Bone marrow (tissue), 2 donors: ENCODE results near the gene ACP7.
"Not testable (repeated sequence)": the region's sequence is repeated elsewhere in the genome, so short reads cannot be mapped to it uniquely, and the experiment has no call there.

Source experiments
- DNase-seq, 2 donors: peaks; one replicate each; lab custom pipeline; 2025; lab: John Stamatoyannopoulos, UW

ACP7 gene

DNA sequence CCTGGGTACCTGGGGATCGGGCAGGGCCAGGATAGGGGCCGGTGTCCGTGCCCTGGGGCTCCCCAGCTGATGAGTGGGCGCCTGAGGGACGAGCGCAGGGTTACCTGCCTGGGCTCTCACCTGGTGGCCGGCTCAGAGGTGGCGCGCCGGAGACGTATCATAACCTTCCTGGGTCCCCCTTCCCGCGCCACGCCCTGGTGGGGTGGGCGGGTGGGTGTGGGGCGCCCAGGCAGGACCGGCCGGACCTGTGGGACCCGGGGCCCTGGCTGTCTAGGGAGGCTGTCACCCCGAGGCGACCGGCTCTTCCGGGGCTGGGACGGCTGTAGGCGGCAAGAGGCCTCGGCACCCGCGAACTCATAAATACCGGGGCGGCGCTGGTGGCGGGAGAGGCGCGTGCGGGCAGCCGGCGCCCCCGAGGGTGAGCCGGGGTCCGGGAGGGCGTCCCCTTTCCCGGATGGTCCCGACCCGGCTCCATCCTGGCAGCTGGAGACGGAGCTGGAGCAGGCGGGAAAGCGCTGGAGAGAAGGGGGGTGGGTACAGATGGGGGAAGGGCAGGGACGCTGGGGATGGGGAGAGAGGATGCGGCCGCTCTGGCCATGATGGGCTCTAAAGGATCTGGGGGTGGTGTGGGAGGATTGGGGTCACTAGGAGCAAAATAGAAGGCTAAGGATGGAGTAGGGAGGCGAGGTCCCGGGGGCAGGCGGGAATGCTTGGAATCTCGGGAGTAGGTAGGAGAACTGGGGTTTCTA, at the start of gene ACP7:
Gene ACP7, plus strand, starts transcription at position 386 of the 749 bp plus-strand sequence. CDS start 902 bp downstream, outside the sequence.
- no peak for DNase-seq

DNA sequence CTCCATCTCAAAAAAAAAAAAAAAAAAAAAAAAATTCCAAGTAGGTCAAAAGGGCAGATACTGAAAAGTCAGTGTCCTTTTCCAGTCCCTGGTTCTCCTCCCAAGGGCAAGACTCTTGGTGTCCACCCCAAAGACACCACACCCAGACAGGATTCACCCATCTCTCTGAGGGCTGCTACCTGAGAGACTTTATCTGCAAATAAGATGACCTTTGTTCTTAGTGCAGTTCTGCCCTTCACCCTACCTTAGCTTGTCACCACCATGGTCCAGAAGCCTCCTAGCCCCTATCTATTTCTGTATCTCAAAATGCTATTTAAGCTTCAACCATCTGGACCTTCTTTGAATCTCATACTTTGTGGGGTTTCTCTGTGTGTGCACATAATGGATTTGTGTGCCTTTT, 47.6 kb upstream of the ACP7 start:
- DNase-seq = no peak

DNA sequence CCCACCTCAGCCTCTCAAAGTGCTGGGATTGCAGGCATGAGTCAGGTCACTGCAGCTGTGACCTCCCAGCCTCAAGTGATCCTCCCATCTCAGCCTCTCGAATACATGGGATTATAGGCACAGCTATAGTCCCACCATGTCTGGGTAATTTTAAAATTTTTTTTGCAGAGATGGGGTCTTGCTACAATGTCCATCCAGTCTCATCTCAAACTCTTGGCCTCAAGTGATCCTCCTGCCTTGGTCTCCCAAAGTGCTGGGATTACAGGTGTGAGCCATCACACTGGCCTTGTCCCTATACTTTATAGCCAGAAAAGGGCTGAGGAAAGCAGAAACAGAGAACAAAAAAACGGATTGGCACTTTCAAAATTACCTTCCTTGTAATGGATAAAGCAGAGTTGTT, 47.0 kb upstream of the ACP7 start:
- no peak for DNase-seq

DNA sequence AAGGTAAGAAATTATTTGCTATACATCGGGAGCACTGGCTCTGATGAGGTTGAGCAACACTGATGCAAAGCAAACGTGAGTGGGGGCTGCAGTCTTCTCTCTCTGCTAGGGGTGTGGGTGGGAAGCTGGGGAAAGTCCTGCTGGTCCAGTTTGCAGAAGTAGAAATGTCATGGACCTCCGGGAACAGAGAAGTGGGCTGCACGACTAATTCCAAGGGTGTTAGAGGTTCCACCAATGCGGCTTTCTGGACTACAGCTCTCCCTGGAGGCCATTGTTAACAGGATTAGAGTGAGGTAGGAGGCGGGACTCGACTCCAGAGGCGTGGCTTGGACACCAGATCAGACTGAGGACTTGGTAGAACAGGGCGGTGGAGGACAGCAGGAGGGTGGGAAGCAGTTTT, 46.1 kb upstream of the ACP7 start:
- no peak for DNase-seq

DNA sequence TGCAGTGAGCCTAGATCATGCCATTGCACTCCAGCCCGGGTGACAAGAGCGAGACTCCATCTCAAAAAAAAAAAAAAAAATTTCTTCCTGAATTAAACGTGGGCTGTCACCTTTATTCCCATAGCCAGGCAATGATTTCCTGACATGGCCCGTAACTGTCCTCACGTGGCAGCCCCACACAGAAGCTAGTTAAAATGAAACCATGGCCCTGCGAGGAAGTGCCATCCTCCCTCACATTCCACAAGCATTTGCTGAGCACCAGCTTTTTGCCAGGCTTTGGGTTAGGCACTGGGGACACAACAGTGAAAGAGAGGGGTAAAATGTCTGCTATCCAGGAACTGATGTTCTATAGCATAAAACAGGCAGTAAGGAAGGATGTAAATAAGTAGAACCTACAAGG, 38.7 kb upstream of the ACP7 start:
- DNase-seq = no peak

GRCh38 chr19:39046037-39046821, 37.9 kb upstream of the ACP7 start:
- no peak for DNase-seq

GRCh38 chr19:39047073-39047472, 37.1 kb upstream of the ACP7 start:
- DNase-seq = no peak

- peak in 1 of 2 donors; percentile 16 for DNase-seq
Observed at GRCh38 chr19:39052243-39052746, 31.9 kb upstream of the ACP7 start.

DNA sequence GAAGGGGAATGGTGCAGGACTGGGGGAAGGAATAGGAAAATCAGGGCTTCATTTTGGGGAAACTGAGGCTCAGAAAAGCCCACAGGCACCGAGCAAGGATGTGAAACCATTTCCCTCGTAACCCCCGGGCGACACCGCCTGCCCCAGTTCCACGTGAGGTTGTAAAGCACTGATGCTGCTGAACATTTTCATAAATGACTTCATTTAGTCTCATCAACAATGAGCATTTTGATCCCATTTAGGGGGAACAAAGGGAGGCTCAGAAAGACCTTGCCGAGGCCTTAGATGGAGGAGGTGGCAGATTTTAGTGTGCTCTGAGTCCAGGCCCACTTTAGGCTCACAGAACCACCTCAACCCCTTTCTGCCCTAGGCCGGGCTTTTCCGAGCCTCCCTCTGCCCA, 31.3 kb upstream of the ACP7 start:
- DNase-seq = no peak

- no peak for DNase-seq
Observed at GRCh38 chr19:39053276-39054090, 30.7 kb upstream of the ACP7 start.

DNA sequence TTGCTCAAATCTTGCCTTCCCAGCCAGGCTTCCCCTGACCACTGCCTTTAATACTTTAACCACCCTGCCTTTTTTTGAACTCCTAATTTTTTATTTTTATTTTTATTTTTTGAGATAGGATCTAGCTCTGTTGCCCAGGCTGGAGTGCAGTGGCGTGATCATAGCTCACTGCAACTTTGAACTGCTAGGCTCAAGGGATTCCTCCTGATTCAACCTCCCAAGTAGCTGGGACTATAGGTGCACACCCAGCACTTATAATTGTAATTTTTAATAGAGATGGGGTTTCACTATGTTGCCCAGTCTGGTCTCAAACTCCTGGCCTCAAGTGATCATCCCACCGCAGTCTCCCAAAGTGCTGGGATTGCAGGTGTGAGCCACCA, 30.1 kb upstream of the ACP7 start:
- DNase-seq = no peak

DNA sequence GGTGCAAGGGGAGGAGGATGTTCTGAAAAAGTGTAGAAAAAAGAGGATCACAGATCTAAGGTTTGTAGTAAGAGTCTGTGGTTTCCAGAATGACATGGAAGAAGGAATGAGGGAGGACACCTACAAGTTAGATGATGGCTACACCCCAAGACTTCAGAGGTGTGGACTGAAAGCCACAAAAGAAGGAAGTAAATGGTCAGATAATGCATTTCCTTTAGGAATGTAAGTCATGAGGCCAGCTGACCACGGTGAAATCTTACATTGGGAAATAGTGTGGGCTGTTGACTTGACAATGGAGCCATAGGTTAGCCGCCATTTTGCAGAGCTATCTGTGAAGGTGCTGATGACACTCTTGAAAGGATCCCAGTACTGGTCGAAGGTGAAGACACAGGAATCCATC, 26.6 kb upstream of the ACP7 start:
- DNase-seq = no peak

DNA sequence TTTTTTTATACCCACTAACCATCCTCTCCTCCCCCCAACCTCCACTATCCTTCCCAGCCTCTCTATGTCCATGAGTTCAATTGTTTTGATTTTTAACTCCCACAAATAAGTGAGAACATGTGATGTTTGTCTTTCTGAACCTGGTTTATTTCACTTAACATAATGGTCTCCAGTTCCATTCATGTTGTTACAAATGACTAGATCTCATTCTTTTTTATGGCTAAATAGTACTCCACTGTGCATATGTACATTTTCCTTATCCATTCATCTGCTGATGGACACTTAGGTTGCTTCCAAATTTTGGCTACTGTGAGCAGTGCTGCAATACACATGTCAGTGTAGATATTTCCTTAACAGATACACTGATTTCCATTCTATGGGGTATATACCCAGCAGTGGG, 24.9 kb upstream of the ACP7 start:
- no peak for DNase-seq

GRCh38 chr19:39060171-39060570, 24.0 kb upstream of the ACP7 start:
- no peak for DNase-seq

DNA sequence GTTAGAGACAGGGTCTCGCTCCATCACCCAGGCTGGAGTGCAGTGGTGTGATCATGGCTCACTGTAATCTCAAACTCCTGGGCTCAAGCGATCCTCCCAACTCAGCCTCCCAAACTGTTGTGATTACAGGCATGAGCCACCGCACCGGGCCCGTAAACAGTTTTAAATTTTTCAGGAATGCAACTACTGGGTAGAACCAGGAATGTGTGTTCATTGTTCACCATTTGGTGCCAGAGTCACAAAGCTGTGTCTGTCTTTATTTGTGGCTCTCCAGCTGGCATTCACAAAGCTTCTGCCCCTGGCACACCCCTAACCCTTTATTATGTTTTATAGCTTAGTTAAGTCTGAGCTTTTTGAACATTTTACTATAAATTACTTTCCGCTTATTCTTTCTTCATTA, 19.8 kb upstream of the ACP7 start:
- DNase-seq = no peak

GRCh38 chr19:39065928-39066327, 18.2 kb upstream of the ACP7 start:
- no peak for DNase-seq

DNA sequence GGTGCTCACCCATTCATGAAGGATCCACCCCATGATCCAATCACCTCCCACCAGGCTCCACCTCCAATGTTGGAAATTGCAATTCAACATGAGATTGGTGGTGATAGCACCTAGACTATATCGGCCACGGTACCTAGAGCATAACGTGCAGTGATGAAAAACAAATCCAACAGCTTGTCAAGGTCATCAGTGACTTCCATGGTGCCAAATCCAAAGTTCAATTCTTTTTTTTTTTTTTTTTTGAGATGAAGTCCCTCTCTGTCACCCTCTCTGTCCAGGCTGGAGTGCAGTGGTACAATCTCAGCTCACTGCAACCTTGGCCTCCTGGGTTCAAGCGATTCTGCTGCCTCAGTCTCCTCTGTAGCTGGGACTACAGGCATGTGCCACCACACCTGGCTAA, 17.1 kb upstream of the ACP7 start:
- DNase-seq = no peak

- DNase-seq = not testable (repeated sequence)
Observed at GRCh38 chr19:39068259-39068658, 15.9 kb upstream of the ACP7 start.

DNA sequence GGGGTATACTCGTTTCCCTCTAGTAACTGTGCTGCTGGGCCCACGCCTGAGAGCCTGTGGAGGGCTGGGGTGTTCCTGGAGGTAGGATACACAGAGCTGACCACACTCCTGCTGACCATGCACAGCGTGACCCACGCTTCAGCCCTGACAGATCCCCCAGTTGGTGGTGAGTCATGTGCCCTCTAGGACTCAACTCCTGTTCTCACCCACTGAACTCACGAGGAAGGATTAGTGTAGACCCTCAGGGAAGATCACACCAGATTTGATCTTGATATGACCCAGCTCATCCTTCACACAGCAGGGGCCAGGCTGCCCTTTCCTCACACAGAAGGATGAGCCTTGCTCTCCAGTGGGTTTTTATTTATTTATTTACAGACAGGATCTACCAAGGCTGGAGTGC, 13.3 kb upstream of the ACP7 start:
- DNase-seq = no peak

- DNase-seq = no peak
Observed at GRCh38 chr19:39074205-39074692, 9.9 kb upstream of the ACP7 start.

DNA sequence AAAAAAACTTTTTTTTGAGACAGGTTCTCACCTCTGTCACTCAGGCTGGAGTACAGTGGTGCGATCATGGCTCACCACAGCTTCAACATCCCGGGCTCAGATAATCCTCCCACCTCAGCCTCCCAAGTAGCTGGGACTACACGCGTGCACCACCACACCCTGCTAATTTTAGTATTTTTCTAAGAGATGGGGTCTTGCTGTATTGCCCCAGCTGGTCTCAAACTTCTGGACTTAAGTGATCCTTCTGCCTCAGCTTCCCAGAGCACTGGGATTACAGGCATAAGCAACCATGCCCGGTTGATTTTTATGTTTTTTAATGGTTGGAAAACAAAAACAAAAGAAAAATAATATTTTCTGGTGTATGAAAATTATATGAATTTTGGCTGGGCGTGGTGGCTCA, 9.2 kb upstream of the ACP7 start:
- DNase-seq = no peak

DNA sequence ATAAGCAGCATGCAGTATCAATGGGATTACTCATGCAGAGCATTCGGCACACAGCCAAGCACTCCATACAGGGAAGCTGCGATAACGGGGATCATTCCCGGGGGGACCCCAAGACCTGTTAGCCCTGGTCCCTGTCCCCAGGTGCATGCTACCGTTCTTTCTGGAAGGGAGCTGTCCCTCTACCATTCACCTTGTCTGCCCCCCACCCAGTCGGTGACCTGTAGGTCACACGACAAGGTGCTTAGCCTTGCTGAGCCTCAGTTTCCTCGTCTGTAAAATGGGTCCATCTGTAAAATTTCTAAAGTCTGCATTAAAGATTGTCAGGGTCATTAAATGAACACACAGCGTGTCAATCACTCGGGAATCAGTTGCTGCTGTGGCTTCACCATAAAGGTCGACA, 6.8 kb upstream of the ACP7 start:
- DNase-seq = no peak
